Measurements from ENCODE around the gene LSS.
"Not testable (repeated sequence)": the region's sequence is repeated elsewhere in the genome, so short reads cannot be mapped to it uniquely, and the experiment has no call there.

Gene LSS

GRCh38 chr21:46185716-46186115 is 42.9 kb downstream of the LSS start:
- DNase-seq (ENCODE audit: low spot score): no peak

- peak; percentile 88 for DNase-seq (ENCODE audit: low spot score)
Observed at GRCh38 chr21:46184625-46185555, 43.7 kb downstream of the LSS start.

DNA sequence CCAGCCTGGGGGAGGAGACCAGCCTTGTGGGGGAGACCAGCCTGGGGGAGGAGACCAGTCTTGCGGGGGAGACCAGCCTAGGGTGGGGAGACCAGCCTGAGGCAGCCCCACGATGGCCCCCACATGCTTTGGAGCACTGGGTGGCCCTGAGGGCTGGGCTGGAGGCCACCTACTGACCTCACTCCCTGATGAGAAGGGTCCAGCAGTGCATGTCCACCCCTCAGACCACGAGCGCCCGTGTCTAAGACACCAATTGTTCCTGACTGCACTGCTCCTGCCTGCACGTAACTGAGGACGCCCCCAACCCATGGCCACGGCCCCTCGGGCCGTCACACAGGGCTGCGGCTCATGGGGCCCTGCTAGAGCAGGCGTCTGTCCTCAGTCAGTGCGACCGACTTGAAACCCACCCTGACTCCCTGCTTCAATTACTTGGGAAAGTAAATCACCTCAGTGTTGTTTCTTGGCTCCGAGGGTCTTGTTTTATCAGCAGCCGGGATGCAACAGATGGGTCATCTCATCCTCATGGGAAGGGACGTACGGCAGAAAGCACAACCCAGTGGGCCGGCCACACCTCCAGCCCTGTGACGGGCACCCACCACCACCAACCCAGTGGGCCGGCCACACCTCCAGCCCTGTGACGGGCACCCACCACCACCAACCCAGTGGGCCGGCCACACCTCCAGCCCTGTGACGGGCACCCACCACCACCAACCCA is 44.5 kb downstream of the LSS start, which contains the start of gene SPATC1L:
TSS of gene SPATC1L (minus strand) at position 550 of the 715 bp plus-strand sequence. CDS start 1,643 bp downstream, outside the sequence.
- DNase-seq (ENCODE audit: low spot score): peak; percentile 85

DNA sequence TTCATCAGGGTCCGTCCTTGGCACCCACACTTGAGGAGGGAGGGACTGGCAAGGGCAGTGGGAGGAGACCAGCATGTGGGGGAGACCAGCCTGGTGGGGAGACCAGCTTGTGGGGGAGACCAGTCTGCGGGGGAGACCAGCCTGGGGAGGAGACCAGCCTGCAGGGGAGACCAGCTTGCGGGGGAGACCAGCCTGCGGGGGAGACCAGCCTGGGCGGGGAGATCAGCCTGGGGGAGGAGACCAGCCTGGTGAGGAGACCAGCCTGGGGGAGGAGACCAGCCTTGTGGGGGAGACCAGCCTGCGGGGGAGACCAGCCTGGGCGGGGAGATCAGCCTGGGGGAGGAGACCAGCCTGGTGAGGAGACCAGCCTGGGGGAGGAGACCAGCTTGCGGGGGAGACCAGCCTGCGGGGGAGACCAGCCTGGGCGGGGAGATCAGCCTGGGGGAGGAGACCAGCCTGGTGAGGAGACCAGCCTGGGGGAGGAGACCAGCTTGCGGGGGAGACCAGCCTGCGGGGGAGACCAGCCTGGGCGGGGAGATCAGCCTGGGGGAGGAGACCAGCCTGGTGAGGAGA is 45.2 kb downstream of the LSS start:
- DNase-seq (ENCODE audit: low spot score): not testable (repeated sequence)

DNA sequence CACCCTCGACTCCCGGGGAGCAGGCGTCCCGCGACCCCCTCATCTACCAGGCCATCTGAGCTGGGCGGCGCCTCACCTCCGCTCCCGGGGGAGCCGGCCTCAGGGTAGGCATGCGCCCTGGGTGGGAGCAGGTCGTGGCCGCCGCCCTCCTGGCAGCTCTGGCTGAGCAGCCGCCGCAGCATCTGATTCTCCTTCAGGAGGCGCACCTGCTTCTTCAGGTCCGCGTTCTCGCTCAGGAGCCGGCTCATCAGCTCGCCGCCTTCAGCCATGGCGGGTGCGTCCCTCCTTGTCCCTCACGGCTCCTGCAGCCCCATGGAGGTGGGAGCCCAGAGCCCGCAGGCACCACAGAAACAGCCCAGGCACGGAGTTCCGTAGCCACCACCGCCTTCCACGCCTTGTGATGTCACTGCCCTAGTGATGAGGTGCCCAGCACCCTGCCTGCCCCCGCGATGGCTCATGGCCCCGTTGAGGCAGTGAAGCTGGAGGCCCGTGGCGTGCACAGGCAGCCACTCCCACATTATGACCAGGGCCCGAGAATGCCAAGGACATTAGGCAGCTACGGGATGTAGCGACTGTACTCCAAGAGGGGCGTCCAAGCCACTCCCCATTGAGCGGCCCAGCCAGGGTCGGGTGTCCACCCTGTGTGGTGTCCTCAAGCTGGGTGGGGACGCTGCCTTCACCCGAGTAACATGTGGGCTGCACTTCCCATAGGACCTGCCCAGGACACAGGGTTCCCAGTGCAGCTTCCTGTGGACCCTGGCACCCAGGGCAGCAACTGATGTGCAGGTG is 45.8 kb downstream of the LSS start:
- DNase-seq (ENCODE audit: low spot score): peak; percentile 24

DNA sequence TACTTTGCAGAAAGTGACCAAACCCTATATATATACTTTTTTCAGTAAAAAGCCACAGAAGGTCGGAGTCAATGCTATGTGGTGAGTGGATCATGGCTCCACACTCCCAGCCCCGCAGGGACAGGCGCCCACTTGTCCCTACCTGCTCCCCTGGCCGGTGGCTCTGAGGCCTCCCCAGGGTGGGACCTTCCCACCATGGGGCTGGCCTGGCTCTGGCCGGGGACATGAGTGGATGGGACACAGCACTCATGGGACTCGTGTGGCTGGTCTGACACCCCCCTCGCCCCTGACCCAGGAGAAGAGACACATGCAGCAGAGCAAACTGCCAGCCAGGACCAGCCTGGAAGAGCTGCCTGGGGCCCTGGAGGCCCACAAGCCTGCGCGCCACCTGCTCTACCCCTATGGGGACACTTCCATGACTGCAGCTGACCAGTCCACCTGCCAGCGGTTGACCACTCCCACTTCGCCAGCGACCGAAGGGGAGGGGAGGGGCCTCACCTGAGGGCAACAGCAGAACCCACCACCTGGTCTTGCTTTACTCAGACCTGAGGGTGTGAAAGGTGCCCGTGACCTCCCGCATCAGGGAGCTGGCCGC is 46.5 kb downstream of the LSS start:
- peak; percentile 10 for DNase-seq (ENCODE audit: low spot score)

DNA sequence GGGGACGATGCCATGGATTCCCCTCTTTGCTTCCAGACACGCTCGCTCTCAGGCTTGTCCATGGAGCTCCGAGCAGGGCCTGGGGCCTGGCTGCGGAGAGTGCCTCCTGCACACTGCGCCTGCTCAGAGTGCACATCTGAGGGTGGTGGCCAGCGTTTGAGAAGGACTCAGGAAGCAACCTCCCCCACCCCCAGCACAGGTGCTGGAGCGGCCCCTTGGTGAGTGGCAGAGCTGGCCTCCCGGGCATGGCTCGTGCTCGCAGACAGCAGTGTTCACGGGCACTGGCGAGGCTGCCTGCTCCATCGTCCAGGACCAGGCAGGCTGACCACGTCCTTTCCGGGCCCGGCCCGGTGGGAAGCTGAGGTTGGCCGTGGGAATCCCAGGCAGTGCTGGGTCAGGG is 47.1 kb downstream of the LSS start:
- DNase-seq (ENCODE audit: low spot score): peak; percentile 4

DNA sequence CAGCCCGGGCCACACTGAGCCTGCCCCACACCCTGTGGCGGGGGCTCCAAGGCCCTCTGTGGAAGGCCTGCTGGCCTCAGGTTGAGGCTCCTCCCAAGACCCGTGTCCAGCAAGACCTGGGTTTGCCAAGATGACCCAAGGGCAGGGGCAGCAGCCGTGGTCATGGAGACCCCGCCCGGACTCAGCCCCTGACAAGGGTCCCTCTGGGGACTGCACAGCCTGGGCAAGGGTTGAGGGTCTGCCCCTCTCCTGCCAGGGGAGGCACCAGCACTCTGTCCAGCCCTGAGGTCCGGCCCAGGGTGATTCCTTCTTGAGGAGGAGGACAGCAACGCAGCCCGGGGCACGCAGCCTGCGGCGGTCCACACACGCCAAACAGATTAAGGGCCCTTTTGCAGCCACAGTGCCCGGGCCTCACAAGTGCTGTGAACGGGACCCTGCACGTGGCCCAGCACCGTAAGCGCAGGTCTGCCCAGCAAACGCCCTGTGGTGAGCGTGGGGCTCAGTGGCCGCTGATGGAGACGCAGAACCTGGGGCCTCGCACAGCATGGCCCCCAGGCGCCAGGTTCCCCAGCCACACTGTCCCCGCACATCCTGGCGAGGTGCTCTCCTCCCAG is 47.7 kb downstream of the LSS start:
- peak; percentile 13 for DNase-seq (ENCODE audit: low spot score)

DNA sequence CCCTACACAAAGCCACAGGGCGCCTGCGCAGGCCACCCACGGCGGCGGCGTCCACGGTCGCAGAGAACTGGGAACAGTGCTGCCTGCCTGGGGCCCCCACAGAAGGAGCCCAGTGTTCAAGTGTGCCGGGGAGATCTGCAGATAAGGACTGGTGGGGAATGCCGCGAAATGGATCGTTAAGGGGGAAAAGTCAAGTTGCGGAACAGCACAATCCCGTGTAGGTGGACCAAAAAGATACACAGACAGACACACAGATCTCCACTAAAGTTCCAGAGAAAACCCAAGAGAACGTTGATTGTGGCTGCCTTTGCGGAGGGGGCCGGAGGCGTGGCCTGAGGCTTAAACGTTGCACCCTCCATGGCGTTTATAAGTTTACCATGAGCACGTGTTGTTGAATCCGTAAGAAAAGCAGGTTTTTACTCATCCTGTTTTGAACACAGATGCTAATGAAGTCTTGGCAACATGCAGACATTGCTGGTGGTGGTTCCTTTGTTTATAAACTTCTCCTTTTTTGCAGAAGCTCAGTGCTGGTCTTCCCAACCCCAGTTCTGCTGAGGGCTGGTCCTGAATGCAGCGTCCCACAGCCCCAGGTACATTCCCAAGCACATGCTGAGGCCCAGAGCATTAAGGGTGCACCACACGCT is 48.4 kb downstream of the LSS start:
- DNase-seq (ENCODE audit: low spot score): peak; percentile 5

DNA sequence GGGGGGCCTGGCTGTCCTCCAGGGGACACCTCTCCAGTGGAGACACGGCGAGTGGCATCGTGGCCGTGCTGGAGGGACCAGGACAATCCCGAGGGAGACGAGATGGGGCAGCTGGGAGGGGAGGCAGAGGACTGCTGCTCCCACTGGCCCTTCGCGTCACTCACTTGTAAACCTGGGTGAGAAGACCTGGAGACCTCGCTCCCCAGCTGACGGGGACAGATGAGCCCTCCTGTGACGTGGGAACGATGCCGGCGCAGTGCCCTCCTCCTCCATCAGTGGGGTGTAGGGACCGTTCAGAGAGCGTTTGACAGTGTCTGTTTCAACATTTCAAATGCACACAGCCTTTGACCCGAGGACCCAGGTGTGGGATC is 48.9 kb downstream of the LSS start:
- peak; percentile 15 for DNase-seq (ENCODE audit: low spot score)

DNA sequence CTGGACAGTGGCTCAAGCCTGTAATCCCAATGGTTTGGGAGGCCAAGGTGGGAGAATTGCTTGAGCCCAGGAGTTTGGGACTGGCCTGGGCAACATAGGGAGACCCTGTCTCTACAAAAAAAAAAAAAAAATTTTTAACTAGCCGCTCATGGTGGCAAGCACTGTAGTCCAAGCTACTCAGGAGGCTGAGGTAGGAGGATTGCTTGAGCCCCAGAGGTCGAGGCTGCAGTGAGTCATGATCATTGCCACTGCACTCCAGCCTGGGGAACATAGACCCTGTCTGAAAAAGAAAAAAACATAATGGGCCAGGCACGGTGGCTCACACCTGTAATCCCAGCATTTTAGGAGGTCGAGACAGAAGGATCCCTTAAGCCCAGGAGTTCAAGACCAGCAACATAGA is 49.6 kb downstream of the LSS start:
- DNase-seq (ENCODE audit: low spot score): no peak

GRCh38 chr21:46176443-46177129 is 52.0 kb downstream of the LSS start:
- DNase-seq (ENCODE audit: low spot score): not testable (repeated sequence)

DNA sequence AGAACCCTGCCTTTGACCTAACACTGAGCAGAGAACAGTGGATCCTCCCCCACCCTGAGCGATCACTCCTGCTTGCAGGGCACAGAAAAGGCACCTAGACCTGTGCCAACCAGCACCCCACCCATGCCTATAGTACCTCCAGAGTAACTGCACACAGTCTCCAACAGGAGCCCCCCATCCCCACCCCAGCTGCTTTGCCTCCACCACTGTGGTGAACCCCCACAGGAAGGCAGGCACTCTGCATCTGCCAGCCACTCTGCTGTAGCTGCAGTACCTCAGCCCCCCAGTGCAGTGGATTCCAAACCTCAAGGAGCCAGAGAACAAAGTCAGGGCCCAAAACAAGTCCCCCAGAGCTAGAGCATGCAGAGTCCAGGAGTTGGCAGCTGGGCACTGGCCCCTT is 55.0 kb downstream of the LSS start:
- DNase-seq (ENCODE audit: low spot score): peak; percentile 5

DNA sequence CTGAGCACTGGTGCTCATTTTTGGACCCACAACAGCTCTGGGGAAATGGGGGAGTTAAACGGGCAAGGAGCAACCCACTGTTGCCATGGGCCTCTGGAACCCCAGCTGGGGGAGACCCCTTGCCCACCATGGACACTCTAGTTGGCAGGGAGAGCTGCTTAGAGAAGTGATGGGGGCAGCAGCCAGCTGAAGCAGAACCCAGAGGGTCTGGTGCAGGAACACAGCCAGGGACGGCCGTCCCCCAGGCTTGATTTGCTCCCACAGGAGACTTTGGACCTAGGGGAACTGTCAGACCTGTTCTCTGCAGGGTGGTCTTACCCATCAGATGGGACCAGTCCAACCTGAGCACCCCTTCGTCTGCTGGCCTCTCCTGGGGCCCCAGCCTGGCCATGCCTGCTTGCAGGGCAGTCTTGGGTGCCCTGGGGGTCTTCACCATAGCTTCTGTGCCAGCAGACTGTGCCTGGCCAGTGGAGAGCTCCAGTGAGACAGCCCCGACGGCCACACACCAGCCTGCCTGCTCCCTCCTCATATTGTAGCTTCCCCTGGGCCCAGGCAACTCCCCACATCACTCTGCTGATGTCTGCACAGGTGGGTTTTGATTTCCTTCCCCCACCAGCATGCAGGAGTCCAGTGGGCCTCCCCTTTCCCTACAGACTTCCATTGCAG is 55.6 kb downstream of the LSS start:
- peak; percentile 6 for DNase-seq (ENCODE audit: low spot score)

GRCh38 chr21:46171996-46172862 is 56.3 kb downstream of the LSS start:
- peak; percentile 12 for DNase-seq (ENCODE audit: low spot score)

GRCh38 chr21:46171585-46171984 is 57.0 kb downstream of the LSS start:
- no peak for DNase-seq (ENCODE audit: low spot score)

- peak; percentile 3 for DNase-seq (ENCODE audit: low spot score)
Observed at GRCh38 chr21:46170436-46171193, 58.0 kb downstream of the LSS start.
